NCI-H187 treated with DMSO at 0.1 percent for 48 hours (cell line): ENCODE measurements around the gene NFIA.
A peak's percentile ranks its signal among the peaks of the same experiment; 100 is the strongest.

ENCODE experiments used
- DNase-seq: peaks from one replicate; lab custom pipeline; 2025; lab: John Stamatoyannopoulos, UW

NFIA gene

GRCh38 chr1:61130338-61131000 is 48.1 kb downstream of the NFIA start:
- no peak for DNase-seq

GRCh38 chr1:61131248-61131647 is 48.9 kb downstream of the NFIA start:
- DNase-seq: no peak

- DNase-seq: no peak
These were observed 49.4 kb downstream of the NFIA start for GRCh38 chr1:61131716-61132115.

- no peak for DNase-seq
These were observed 49.8 kb downstream of the NFIA start for GRCh38 chr1:61132176-61132638.

- DNase-seq: no peak
These were observed 50.4 kb downstream of the NFIA start for GRCh38 chr1:61132645-61133334.

- DNase-seq: no peak
These were observed 51.1 kb downstream of the NFIA start for GRCh38 chr1:61133335-61134019.

GRCh38 chr1:61135291-61135690 is 52.9 kb downstream of the NFIA start:
- DNase-seq: no peak

GRCh38 chr1:61138305-61138704 is 55.9 kb downstream of the NFIA start:
- no peak for DNase-seq

GRCh38 chr1:61138921-61139774 is 56.8 kb downstream of the NFIA start:
- no peak for DNase-seq

GRCh38 chr1:61139775-61140549 is 57.6 kb downstream of the NFIA start:
- no peak for DNase-seq

- no peak for DNase-seq
These were observed 58.4 kb downstream of the NFIA start for GRCh38 chr1:61140778-61141177.

GRCh38 chr1:61141288-61142042 is 59.1 kb downstream of the NFIA start:
- DNase-seq: no peak

- DNase-seq: no peak
These were observed 59.7 kb downstream of the NFIA start for GRCh38 chr1:61142043-61142440.

- peak; percentile 39 for DNase-seq
These were observed 60.6 kb downstream of the NFIA start for GRCh38 chr1:61142726-61143500.

GRCh38 chr1:61143821-61144424 is 61.6 kb downstream of the NFIA start:
- no peak for DNase-seq

GRCh38 chr1:61149010-61149860 is 66.9 kb downstream of the NFIA start:
- no peak for DNase-seq

GRCh38 chr1:61151565-61151964 is 69.2 kb downstream of the NFIA start:
- DNase-seq: no peak

GRCh38 chr1:61152066-61152465 is 69.7 kb downstream of the NFIA start:
- DNase-seq: no peak
